GM18870 (cell line): ENCODE measurements around the gene B3GALT6.
"Not testable (repeated sequence)": the region's sequence is repeated elsewhere in the genome, so short reads cannot be mapped to it uniquely, and the experiment has no call there.

ENCODE experiments used
- ATAC-seq: cut with Tn5 transposase; IDR thresholded peaks from one replicate; pipeline ENCODE4 v1.9.1; 2021; ENCODE audit warnings: moderate library complexity; ENCODE audit not compliant: unreplicated experiment

Gene B3GALT6

DNA sequence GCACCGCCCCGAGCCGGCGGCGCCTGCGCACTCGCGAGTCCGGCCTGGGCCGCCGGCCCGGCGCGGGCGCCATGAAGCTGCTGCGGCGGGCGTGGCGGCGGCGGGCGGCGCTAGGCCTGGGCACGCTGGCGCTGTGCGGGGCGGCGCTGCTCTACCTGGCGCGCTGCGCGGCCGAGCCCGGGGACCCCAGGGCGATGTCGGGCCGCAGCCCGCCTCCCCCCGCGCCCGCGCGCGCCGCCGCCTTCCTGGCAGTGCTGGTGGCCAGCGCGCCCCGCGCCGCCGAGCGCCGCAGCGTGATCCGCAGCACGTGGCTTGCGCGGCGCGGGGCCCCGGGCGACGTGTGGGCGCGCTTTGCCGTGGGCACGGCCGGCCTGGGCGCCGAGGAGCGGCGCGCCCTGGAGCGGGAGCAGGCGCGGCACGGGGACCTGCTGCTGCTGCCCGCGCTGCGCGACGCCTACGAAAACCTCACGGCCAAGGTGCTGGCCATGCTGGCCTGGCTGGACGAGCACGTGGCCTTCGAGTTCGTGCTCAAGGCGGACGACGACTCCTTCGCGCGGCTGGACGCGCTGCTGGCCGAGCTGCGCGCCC lies at the start of gene B3GALT6:
B3GALT6 (plus strand) TSS at position 30 of the 588 bp plus-strand sequence; CDS start at position 72, 42 bp downstream.
- ATAC-seq: no peak

GRCh38 chr1:1182491-1183220 lies 49.4 kb upstream of the B3GALT6 start:
- ATAC-seq: no peak

DNA sequence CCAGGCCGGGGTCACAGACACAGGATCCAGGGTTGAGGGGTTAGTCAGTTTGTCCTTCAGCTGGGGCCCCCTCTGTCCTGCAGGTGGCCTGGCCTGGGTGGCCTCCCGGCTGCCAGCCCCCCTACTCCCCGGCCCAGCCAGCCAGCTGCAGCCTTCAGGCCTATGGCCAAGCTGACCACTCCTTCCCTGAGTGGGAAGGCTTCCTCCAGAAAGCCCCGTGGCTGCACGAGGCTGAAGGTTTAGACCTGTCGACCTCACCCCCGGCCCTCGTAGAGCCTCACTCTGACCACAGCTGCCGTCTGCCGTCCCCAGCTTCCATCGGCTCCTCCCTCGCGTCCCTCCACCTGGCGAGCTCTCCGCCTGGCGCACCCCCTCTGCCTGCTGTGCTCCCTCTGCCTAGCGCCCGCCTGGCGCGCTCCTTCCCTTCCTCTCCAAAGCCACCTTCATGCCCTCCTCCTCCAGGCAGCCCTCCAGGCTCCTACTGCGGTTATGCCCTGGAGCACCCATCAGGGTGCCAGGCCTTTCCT lies 48.8 kb upstream of the B3GALT6 start:
- ATAC-seq: no peak

- no peak for ATAC-seq
Observed at GRCh38 chr1:1183833-1184775, 47.9 kb upstream of the B3GALT6 start.

- no peak for ATAC-seq
Observed at GRCh38 chr1:1185101-1185765, 46.8 kb upstream of the B3GALT6 start.

DNA sequence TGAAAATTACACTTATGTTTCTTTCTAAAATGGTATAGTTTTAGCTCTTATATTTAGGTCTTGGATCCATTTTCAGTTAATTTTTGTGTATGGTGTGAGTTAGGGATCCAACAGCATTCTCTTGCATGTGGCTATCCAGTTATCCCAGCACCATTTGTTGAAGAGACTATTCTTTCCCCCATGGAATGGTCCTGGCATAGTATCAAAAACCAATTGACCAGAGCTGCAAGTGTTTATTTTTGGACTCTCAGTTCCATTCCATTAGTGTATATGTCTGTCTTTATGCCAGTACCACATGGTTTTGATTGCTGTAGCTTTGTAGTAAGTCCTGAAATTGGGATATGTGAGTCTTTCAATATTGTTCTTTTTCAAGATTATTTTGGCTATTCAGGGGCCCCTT lies 44.1 kb upstream of the B3GALT6 start:
- no peak for ATAC-seq

GRCh38 chr1:1189111-1189510 lies 42.9 kb upstream of the B3GALT6 start:
- no peak for ATAC-seq

DNA sequence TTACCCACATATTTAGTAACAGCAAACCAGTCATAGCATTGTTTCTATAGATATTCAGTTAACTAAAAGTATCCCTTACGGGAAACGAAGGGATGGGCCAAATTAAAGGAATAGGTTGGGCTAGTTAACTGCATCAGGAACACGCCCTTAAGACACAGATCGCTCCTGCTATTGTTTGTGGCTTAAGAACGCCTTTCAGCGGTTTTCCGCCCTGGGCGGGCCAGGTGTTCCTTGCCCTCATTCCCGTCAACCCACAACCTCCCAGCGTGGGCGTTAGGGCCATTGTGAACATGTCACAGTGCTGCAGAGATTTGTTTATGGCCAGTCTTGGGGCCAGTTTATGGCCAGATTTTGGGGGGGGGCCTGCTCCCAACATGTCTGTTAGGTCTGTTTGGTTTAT lies 40.3 kb upstream of the B3GALT6 start:
- ATAC-seq: no peak

GRCh38 chr1:1194723-1195122 lies 37.3 kb upstream of the B3GALT6 start:
- no peak for ATAC-seq

DNA sequence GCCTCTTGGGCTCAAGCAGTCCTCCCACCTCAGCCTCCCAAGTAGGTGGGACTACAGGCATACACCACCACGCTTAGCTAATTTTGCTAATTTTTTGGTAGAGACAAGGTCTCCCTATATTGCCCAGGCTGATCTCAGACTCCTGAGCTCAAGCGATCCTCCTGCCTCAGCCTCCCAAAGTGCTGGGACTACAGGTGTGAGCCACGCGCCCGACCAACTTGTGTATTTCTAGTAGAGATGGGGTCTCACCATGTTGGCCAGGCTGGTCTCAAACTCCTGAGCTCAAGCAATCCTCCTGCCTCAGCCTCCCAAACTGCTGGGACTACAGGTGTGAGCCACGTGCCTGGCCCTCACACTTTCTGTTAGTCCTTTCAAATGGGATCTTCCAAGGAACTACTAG lies 36.3 kb upstream of the B3GALT6 start:
- not testable (repeated sequence) for ATAC-seq

- no peak for ATAC-seq
Observed at GRCh38 chr1:1196431-1197187, 35.4 kb upstream of the B3GALT6 start.

- no peak for ATAC-seq
Observed at GRCh38 chr1:1197188-1197500, 34.9 kb upstream of the B3GALT6 start.

GRCh38 chr1:1197551-1198422 lies 34.2 kb upstream of the B3GALT6 start:
- no peak for ATAC-seq

DNA sequence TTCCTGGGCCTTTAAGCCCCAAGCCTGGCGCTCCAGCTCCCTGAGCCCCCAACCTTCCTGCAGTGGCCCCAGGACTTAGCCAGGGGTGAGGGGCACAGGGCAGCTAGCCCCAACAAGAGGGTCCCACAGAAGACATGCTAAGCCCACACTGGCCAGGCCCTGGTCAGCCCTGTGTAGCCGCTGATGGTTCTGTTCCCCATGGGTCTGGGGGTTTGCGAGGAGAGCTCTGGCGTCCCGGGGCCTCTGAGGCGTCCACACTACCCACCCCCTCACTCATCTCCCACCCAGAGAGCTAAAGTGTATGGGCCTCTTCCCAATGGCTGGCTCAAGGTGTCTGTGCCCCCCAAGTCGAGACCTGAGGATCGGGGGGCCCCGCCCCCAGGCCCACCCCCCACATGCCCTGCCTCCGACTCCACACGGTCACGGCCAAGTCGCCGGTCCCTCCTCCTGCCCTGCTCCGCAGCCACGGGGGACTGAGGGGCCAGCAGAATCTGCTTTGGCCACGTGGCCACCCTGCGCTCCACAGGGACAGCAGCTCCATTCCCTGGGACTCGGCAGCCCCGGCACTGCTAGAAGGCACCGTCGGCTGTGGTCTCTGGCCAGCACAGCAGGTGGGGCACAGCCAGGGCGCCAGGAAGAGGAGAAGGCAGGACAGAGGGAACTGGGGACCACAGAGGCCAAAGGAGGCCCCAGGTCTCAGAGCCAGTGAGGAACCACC lies 33.5 kb upstream of the B3GALT6 start:
- ATAC-seq: no peak

GRCh38 chr1:1199141-1199960 lies 32.7 kb upstream of the B3GALT6 start:
- ATAC-seq: no peak

DNA sequence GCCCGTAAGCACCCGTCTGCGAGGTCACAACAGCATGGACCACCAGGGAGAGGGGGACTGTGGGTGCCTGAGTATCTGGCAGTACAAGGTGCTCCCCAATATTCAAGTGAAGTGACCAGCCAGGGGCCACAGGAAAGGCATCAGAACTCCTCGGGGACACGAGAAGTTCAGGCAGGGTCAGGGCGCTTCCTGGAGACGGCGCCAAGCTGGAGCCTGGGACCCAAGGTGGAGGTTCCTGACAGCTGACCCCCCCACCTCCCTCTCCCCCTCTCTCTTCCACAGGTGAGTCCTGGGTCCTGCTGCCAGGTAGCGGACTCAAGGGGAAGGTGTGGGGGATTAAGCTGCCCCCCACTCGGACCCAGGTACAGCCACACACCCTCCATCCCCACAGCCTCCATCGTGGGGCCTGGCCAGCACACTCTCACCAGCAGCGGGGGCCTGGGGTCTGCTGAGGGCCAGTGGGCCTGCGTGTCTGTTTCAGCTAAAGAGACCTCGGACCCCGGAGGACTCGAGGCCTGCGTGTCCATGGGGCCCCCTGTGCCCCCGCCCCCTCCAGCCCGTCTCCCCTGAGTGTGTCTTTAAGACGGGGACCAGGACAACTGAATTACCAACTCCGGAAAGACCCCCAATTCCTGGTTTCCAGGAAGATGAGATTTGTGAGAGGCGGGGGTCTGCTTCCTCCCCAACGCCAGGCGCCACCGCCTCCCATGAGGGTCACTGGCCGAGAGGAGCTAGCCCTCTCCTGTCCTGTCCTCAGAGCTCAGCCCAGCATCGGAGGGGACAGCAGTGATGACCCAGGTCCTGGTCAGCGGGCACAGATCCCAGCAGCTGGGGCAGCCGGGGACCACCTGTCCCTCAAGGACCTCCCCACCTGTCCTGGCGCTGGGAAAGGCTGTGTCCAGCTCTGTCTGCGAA lies 31.8 kb upstream of the B3GALT6 start:
- ATAC-seq: no peak
